Umbilical cord (tissue), 2 donors: ENCODE data around the gene ASIC2. TPM values are rescaled to one million over a fixed set of nuclear protein-coding genes. Genes with fewer than 3 reads are reported as not detected.

Experiments
- DNase-seq: peaks from one replicate; pipeline ENCODE4 v3.0.0-alpha.2; 2015; ENCODE audit warnings: low spot score
- total RNA-seq: library from RNA; depleted of rRNA; stranded (reverse); fragments of >200 nt; gene quantifications from one replicate; pipeline ENCODE4 v1.2.3, GENCODE V29; 2014; ENCODE audit warnings: low replicate concordance; ENCODE audit not compliant: insufficient read depth

The ASIC2 gene
- total RNA-seq, 1 donor from 2014 or later = 1.4 TPM

- DNase-seq = no peak
Measured at GRCh38 chr17:33024688-33025486, 268.2 kb downstream of the ASIC2 start.

DNA sequence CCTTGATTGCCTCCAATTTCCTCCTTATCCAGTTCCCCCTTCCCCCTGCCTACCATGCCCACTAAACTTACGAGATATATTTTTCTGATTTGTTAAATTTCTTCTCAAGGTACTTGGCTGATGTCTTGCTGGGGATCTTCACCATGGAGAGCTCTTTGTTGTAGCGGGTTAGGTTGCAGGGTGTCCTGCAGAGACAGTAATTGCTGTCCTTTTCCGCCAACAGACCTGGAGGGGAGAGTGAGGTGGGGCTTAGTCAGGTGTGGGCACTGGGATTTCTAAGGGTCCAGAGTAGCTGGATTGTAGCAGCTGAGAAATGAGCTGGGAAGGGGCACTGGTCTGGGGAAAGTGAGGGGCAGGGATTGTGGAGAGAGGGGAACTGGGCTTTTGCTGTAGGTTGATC is 269.3 kb downstream of the ASIC2 start:
- no peak for DNase-seq

- no peak for DNase-seq
Measured at GRCh38 chr17:33021731-33022408, 271.2 kb downstream of the ASIC2 start.

DNA sequence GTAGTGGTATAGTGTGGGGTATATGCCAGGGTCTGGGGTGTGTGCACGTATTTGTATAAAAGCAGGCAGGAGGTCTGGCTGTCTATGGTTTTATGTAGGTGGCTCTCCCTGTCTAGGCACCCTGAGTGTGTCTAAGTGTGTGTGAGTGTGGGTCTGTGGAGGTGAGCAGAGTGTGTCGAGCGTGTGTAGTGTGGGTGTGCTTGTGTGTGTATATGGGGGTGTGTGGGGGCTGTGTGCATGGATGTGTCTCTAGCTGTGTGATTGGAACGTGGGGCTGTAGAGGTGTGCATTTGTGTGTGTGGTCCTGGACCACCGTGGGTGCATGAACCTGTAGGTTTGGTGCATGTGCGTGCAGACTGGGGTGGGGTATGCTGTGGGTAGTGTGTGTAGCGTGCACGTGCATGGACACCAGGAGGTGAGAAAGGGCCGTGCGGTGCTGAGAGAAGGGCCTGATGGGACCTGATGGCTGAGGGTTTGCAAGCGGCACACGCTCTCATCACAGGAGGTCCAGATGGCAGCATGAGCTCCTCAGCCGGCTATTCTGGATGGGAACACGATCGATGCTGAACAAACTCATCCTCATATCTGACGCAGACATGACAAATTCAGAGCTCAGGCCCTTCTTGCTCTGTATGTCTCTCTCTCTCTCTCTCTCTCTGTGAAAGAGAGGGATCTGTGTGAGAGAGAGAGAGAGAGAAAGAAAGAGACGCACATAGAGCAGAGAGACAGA is 273.8 kb downstream of the ASIC2 start:
- DNase-seq = no peak

GRCh38 chr17:33017366-33017765 is 275.7 kb downstream of the ASIC2 start:
- DNase-seq = no peak

DNA sequence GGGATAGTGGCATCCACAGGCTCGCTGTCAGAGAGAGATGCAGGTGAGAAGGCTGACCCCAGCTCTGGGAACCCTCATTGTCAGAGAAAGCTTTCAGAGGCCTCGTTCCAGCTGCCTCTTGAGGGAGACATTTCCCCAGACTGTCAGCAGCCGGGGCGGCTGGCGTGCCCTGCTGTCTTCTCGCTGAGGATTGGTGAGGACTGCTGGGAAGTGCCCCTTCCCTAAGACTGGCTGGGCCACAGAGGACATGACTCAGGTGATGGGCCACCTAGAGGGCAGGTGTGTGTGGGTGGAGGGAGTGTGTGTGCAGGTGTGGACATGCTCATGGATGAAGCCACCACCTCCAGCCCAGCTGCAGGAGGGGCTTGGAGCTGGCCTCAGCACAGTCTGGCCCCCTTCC is 276.2 kb downstream of the ASIC2 start:
- no peak for DNase-seq

- DNase-seq = no peak
Measured at GRCh38 chr17:33015716-33016346, 277.3 kb downstream of the ASIC2 start.

DNA sequence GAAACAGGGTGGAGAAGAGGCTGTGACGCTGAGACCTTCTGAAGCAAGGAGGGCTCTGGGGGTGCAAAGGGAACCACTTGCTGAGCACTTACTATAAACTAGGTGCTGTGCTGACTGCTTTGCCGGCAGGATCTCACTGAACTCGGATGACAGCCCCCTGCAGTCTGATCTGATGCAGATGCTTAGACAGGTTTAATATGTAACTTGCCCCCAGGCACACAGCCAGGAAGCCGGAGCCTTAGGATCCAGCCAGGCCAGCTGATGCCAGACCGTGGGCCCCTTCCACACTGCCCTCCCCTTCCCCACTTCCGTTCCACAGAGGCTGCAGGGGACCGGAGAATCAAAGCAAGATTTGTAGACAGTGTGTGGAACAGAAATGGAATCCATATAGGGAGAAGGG is 278.3 kb downstream of the ASIC2 start:
- no peak for DNase-seq

GRCh38 chr17:33013596-33014375 is 279.3 kb downstream of the ASIC2 start:
- DNase-seq = no peak

DNA sequence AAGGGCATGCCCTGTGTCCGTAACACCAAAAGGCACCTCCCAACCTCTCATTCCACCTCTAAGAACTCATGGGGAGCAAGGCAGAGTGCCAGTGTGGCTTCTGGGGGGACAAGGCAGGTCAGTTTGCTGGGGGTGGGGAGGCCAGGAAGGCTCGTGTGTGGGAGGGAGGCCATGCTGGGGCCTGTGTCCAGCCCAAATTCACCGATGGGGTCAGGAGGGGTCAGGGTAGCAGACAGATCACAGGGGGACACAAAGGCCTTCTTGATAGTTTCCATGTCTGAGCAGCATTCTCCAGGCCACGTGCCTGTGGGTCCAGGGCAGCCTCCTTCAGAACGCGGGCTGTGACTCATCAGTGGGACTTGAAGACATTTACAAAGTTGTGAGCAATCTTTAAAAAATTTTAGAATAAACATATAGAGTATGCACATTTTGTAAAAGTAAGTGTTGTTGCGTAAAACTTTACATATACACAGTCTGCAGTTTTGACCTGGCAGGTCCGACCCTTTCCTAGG is 280.5 kb downstream of the ASIC2 start:
- peak; percentile 89 for DNase-seq

GRCh38 chr17:33009636-33010035 is 283.5 kb downstream of the ASIC2 start:
- DNase-seq = no peak

DNA sequence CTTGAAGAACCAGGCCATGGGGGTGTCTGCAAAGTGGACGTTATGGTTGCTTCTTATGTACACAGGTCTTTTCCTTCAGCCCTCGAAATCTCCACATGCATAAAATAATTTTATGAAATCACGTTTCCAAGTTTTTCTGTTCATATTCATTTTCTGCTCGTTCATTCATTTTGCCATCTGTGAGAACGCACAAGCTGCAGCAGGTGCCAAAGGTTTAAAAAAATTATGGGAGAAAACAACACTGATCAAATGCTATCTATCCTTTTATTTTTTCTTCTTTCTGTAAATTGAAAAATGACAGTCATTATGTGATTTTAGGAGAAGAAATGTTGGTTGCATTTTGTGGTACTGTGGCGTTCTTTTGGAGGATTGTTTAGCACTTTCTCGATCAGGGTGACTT is 285.9 kb downstream of the ASIC2 start:
- DNase-seq = no peak

DNA sequence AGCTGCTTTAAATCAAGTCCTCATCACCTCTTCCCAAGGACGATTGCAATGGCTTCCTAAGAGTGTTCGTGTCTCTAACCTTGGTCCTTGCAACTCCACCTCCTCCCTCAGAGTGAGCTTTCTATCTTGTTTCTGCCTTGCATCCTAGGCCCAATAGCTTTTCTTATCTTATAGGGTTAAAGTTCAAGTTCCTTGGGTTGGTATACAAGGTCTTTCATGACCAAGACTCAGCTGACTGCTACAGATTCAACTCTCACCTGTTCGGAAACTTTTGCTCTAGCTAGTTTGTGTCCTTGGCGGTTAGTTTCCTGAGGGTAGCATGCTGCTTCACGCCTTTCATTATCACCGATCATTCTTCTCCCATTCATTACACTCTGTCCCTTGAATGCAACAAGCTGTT is 290.8 kb downstream of the ASIC2 start:
- DNase-seq = no peak

DNA sequence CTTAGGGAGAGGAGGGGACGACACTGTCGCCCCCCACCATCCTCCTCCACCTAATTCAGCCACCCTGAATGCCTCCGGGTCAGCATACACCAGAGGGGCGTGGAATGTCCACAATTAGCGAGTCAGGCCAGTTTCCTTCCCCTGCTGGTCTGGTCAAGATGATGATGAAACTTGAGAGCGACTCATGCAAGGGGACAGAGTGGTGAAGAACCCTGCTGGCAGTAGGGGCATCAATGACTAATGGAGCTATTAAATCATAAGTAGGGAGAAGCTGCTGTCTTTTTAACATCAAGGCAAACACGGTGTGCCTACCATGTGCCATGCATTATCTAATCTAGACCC is 294.2 kb downstream of the ASIC2 start:
- no peak for DNase-seq

GRCh38 chr17:32998111-32998886 is 294.8 kb downstream of the ASIC2 start:
- DNase-seq = peak; percentile 78

DNA sequence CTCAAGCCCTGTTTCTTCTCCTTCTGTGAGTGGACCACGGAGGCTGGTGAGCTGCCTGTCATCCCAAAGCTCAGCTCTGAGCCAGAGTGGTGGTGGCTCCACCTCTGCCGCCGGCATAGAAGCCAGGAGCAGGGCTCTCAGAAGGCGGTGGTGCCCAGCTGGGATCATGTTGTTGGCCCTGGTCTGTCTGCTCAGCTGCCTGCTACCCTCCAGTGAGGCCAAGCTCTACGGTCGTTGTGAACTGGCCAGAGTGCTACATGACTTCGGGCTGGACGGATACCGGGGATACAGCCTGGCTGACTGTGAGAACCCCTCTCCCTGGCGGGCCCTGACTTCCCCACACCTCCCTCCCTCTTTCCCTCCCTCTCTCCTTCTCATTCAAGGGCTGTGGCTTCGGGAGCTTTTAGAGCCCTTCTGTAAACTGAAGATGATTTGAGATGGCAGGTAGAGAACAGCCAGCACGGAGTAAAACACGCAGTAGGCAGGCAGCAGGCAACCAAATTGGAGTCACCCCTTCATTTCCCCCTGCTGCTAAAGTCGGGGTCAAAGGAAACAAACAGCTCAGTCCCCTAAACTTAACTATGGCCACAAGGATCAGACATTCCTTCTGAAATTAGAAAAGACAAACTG is 297.6 kb downstream of the ASIC2 start:
- no peak for DNase-seq

DNA sequence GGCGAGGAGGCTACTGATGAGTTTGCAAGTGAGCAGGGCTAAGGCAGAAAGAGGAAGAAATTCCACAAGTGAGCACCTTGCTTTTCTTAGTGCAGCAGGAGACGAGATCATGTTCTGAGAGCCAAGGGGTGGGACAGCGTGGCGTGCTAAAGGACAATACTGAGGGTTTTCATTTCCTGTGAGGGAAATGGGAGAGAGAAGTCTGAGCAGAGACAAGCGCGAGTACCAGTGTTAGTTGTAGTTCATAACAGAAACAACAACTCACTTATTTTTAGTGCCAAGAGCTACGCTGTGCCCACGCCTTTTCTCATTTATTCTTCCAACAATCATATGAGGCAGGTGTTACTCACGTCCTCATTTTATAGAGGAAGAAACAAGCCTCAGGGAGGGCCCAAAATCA is 299.1 kb downstream of the ASIC2 start:
- DNase-seq = no peak

DNA sequence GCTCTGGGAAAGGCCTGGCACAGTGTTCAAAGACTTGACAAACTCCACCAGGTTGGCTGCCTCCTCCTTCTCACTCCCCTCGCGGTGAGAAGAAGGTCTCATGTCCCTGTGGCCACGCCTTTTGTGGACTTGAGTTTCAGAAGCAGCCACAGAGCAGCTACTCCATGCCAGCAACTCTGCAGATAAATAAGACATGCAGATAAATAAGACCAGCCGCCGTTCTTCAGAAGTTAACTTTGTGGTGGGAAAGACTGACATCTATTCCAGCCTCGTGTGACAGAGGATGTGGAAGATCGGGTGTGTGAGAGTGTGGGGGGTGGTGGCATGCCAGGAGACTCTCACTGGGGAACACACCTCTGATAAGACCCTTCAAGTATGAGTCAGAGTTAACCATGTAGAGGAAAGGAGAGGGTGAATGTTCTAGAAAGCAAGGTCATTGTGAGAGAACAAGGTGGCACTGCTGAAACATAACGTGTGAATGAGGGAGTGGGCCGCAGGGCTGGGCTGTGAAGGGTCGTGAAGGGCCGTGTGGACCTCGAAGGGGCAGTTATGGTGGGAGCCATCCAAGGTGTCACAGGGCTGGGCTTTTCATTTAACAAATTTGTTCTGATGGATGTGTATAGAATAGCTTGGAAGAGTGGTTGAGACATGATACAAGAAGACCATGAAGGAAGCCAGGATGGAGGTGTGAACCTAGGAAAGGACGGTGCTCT is 300.6 kb downstream of the ASIC2 start:
- DNase-seq = peak; percentile 36

DNA sequence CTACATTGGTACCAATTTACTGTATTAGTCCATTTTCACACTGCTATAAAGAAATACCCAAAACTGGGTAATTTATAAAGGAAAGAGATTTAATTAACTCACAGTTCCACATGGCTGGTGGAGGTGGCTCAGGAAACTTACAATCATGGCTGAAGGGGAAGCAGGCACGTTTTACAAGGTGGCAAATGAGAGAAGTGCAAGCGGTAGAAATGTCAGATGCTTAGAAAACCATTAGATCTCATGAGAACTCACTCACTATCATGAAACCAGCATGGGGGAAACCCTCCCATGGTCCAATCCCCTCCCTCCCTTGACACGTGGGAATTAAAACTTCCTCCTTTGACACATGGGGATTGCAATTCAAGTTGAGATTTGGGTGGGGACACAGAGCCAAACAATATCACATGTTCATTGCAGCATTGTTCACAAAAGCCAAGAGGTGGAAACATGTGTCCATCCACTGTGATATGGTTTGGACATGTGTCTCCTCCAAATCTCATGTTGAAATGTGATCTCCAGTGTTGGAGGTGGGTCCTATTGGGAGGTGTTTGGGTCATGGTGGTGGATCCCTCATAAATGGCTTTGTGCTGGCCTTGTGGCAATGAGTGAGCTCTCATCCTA is 304.5 kb downstream of the ASIC2 start:
- DNase-seq = no peak
